Activated B cell treated with CpG ODN at 0.5 μM for 24 hours (primary cell): Measurements from ENCODE around the gene DCUN1D4. TPM values are rescaled to one million over a fixed set of nuclear protein-coding genes. Genes with fewer than 3 reads are reported as not detected.

Source experiments
- ATAC-seq: fragments of 200-7000 bp; cut with Tn5 transposase; one replicate; pipeline ENCODE4 v1.10.0; 2021; ENCODE audit warnings: low read depth, mild to moderate bottlenecking, moderate library complexity
- CTCF ChIA-PET: fragments of 350-600 bp; sonication (Branson Sonifier 250); formaldehyde crosslinking; loops from one replicate; lab custom pipeline; 2021; ENCODE audit warnings: antibody characterized with exemption; lab: Charles Lee
- POLR2A ChIA-PET: fragments of 350-600 bp; sonication (Branson Sonifier 250); formaldehyde crosslinking; loops from one replicate; lab custom pipeline; 2021; ENCODE audit warnings: antibody characterized with exemption; lab: Charles Lee
- DNase-seq: peaks from one replicate; pipeline ENCODE4 v3.0.0; 2022
- H3K27ac Mint-ChIP-seq: one replicate; pipeline ENCODE4 v1.8.0; 2020; ENCODE audit warnings: mixed read lengths
- H3K27me3 Mint-ChIP-seq: one replicate; pipeline ENCODE4 v1.8.0; 2021; ENCODE audit warnings: mixed read lengths
- H3K36me3 Mint-ChIP-seq: one replicate; pipeline ENCODE4 v1.8.0; 2021; ENCODE audit warnings: low read depth, mixed read lengths
- H3K4me1 Mint-ChIP-seq: one replicate; pipeline ENCODE4 v1.8.0; 2021; ENCODE audit warnings: mixed read lengths
- H3K4me3 Mint-ChIP-seq: one replicate; pipeline ENCODE4 v1.8.0; 2020; ENCODE audit warnings: mild to moderate bottlenecking, mixed read lengths
- H3K9me3 Mint-ChIP-seq: one replicate; pipeline ENCODE4 v1.8.0; 2020; ENCODE audit warnings: mixed read lengths
- CTCF ChIP-seq: fragments of 200-600 bp; IDR thresholded peaks from one replicate; pipeline ENCODE4 v1.8.0; 2022; ENCODE audit warnings: antibody characterized with exemption, mild to moderate bottlenecking
- intact Hi-C: fragments of 100-400 bp; cut with micrococcal nuclease; formaldehyde crosslinking; loops from one replicate; pipeline ENCODE4 v1.15.1; 2024
- total RNA-seq: library from RNA; stranded (reverse); gene quantifications from 2 replicates; pipeline ENCODE4 v1.2.3, GENCODE V29; 2022

Gene DCUN1D4
- total RNA-seq, 1 donor from 2014 or later: 23.0 TPM

GRCh38 chr4:51867689-51868448 is 24.9 kb downstream of the DCUN1D4 start:
- Mint-ChIP-seq H3K27me3 (no peaks in the 10 kb centered on the region), H3K4me3 (no peak overlapping the region), H3K27ac (no peak overlapping the region), H3K4me1 (no peaks in the 10 kb centered on the region), H3K36me3 (peaks cover 64% of the 10 kb centered on the region), H3K9me3 (no peaks in the 10 kb centered on the region)
- ATAC-seq: no peak
- CTCF ChIA-PET: no interaction called here
- intact Hi-C loops: no loop called here
- DNase-seq: no peak
- POLR2A ChIA-PET: no interaction called here
- TF ChIP-seq CTCF: no peak

- intact Hi-C loops: no loop called here
- ChIA-PET CTCF (no interaction called here), POLR2A (no interaction called here)
- Mint-ChIP-seq H3K9me3 (no peaks in the 10 kb centered on the region), H3K4me3 (no peak overlapping the region), H3K27me3 (no peaks in the 10 kb centered on the region), H3K27ac (no peak overlapping the region), H3K4me1 (no peaks in the 10 kb centered on the region), H3K36me3 (peaks cover 69% of the 10 kb centered on the region)
- no peak for DNase-seq
- TF ChIP-seq CTCF: no peak
- ATAC-seq: no peak
Measured at GRCh38 chr4:51868449-51868847, 25.5 kb downstream of the DCUN1D4 start.

GRCh38 chr4:51870441-51871188 is 27.7 kb downstream of the DCUN1D4 start:
- Mint-ChIP-seq H3K9me3 (no peaks in the 10 kb centered on the region), H3K36me3 (peaks cover 71% of the 10 kb centered on the region), H3K27ac (no peak overlapping the region), H3K4me1 (no peaks in the 10 kb centered on the region), H3K4me3 (no peak overlapping the region), H3K27me3 (no peaks in the 10 kb centered on the region)
- no peak for TF ChIP-seq CTCF
- ChIA-PET POLR2A (no interaction called here), CTCF (no interaction called here)
- intact Hi-C loops: no loop called here
- DNase-seq: no peak
- no peak for ATAC-seq

- POLR2A ChIA-PET: no interaction called here
- Mint-ChIP-seq H3K4me1 (no peaks in the 10 kb centered on the region), H3K27ac (no peak overlapping the region), H3K4me3 (no peak overlapping the region), H3K36me3 (peaks cover 67% of the 10 kb centered on the region), H3K9me3 (no peaks in the 10 kb centered on the region), H3K27me3 (no peaks in the 10 kb centered on the region)
- intact Hi-C loops: no loop called here
- CTCF ChIA-PET: no interaction called here
- no peak for ATAC-seq
- no peak for DNase-seq
- TF ChIP-seq CTCF: no peak
Measured at GRCh38 chr4:51872283-51872997, 29.5 kb downstream of the DCUN1D4 start.

GRCh38 chr4:51874551-51874950 is 31.6 kb downstream of the DCUN1D4 start:
- H3K27ac Mint-ChIP-seq: no peak overlapping the region
- CTCF ChIA-PET: no interaction called here
- no peaks in the 10 kb centered on the region for H3K27me3 Mint-ChIP-seq
- no peak overlapping the region for H3K4me3 Mint-ChIP-seq
- intact Hi-C loops: no loop called here
- no peak for TF ChIP-seq CTCF
- H3K36me3 Mint-ChIP-seq: peaks cover 77% of the 10 kb centered on the region
- DNase-seq: no peak
- H3K9me3 Mint-ChIP-seq: no peaks in the 10 kb centered on the region
- POLR2A ChIA-PET: no interaction called here
- H3K4me1 Mint-ChIP-seq: no peaks in the 10 kb centered on the region
- no peak for ATAC-seq
